ENCODE data around the gene TFF3. TPM values are rescaled to one million over a fixed set of nuclear protein-coding genes. Genes with fewer than 3 reads are reported as not detected.

TFF3 gene
- total and polyA plus RNA-seq, 2 of the 13 experiments (the other 11 are each of a cell fraction or from before 2014, with no cell fraction given): 14.2 to 26.9 TPM

DNA sequence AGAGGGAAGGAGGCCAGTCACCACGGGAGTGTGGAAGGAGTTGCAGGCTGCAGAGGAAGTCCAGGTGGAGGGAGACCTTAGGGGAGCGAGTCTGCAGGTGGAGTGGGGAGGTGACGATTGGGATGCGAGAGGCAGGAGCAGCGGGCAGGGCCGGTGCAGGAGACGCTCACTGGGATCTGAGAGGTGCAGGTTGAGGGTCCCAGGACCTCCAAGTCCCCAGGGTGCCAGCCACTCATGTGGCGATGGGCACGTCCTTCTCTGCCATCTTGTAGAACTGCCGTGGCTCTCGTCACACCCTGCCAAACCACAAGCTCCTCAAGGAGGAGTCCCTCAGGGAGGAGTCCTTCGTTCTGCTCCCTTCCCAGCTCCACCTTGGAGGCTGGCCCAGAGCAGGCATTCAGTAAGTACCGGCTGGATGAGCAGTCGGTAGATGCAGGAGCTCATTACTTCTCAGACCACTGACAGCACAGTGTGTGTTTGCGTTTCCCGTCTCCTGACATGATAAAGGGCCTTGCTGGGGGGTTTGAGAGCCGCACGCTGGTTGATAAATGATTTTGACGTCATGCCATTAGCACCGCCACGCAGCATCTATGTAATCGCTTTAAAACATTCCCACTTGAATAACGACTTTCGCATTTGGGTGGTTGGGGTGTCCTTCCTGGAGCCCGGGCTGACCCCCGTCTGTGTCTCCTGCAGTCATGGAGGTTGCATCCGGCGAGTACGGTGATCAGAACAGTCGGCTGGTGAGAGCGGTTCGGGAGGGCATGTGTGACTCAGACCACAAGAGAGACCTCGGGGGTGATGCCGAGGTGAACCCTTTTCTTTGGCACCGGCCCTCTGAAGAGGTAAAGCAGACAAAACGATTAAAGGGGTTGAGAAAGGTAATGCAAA is 27.8 kb downstream of the TFF3 start:
- ATAC-seq: no peak
- H4K20me1 ChIP-seq (ENCODE audit: insufficient read depth, low read length): no peaks in the 10 kb centered on the region
- H3K9me3 ChIP-seq (ENCODE audit: low read length): no peaks in the 10 kb centered on the region
- no peaks in the 10 kb centered on the region for H3K4me1 ChIP-seq (ENCODE audit: insufficient read depth, low read length)
- ChIA-PET POLR2A (no interaction called here), CTCF (ENCODE audit: low intra/inter-chr PET ratio, low total read pairs) (no interaction called here)
- H3K79me2 ChIP-seq (ENCODE audit: insufficient read depth, low read length): no peaks in the 10 kb centered on the region
- no peak for DNase-seq (ENCODE audit: low spot score)
- H3K4me3 ChIP-seq (replicated peaks in 1 of 3; ENCODE audit: insufficient read depth in 1 of 3, low read depth in 2 of 3, low read length in 3 of 3): no peak overlapping the region
- H3K36me3 ChIP-seq (replicated peaks in 1 of 2; ENCODE audit: control insufficient read depth in 1 of 2, insufficient read depth in 2 of 2, low read length in 2 of 2): no peaks in the 10 kb centered on the region
- no peak overlapping the region for H3K27ac ChIP-seq (ENCODE audit: extremely low read length, insufficient read depth, low read length)
- intact Hi-C loops (cut with micrococcal nuclease; ENCODE audit: unreplicated experiment) (no loop called here), in situ Hi-C loops (cut with HindIII; ENCODE audit: extremely low pct_ligation_motif_present, low pct_unique_long_range_greater_than_20kb) (no loop called here)
- no peak for TF ChIP-seq RBM22 (optimal IDR thresholded peaks at IDR 0.05; ENCODE audit: low read length)
- TF ChIP-seq MLLT10 (CRISPR knock-in tag; IDR thresholded peaks at IDR 0.05): no peak
- TF ChIP-seq, protein P1, sequence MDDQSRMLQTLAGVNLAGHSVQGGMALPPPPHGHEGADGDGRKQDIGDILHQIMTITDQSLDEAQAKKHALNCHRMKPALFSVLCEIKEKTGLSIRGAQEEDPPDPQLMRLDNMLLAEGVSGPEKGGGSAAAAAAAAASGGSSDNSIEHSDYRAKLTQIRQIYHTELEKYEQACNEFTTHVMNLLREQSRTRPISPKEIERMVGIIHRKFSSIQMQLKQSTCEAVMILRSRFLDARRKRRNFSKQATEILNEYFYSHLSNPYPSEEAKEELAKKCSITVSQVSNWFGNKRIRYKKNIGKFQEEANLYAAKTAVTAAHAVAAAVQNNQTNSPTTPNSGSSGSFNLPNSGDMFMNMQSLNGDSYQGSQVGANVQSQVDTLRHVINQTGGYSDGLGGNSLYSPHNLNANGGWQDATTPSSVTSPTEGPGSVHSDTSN (CRISPR knock-in tag; IDR thresholded peaks at IDR 0.05; ENCODE audit: borderline replicate concordance): no peak
- TF ChIP-seq GFI1 (CRISPR knock-in tag; IDR thresholded peaks at IDR 0.05; ENCODE audit: borderline replicate concordance): no peak
- TF ChIP-seq ZNF615 (CRISPR knock-in tag; IDR thresholded peaks at IDR 0.05; ENCODE audit: borderline replicate concordance): no peak
- no peak for TF ChIP-seq ZNF264 (CRISPR knock-in tag; IDR thresholded peaks at IDR 0.05)
- no peak for TF ChIP-seq ZNF331 (CRISPR knock-in tag; IDR thresholded peaks at IDR 0.05)
- TF ChIP-seq PRPF4 (IDR thresholded peaks at IDR 0.05; ENCODE audit: low read depth, low read length, poor library complexity, severe bottlenecking): no peak
- TF ChIP-seq ZC3H4 (CRISPR knock-in tag; IDR thresholded peaks at IDR 0.05; ENCODE audit: borderline replicate concordance): no peak
- no peak for TF ChIP-seq ZNF263 (CRISPR knock-in tag; IDR thresholded peaks at IDR 0.05)
- TF ChIP-seq ZNF230 (CRISPR knock-in tag; IDR thresholded peaks at IDR 0.05): no peak
- no peak for TF ChIP-seq RXRB (CRISPR knock-in tag; IDR thresholded peaks at IDR 0.05; ENCODE audit: borderline replicate concordance)
- TF ChIP-seq, protein P2, sequence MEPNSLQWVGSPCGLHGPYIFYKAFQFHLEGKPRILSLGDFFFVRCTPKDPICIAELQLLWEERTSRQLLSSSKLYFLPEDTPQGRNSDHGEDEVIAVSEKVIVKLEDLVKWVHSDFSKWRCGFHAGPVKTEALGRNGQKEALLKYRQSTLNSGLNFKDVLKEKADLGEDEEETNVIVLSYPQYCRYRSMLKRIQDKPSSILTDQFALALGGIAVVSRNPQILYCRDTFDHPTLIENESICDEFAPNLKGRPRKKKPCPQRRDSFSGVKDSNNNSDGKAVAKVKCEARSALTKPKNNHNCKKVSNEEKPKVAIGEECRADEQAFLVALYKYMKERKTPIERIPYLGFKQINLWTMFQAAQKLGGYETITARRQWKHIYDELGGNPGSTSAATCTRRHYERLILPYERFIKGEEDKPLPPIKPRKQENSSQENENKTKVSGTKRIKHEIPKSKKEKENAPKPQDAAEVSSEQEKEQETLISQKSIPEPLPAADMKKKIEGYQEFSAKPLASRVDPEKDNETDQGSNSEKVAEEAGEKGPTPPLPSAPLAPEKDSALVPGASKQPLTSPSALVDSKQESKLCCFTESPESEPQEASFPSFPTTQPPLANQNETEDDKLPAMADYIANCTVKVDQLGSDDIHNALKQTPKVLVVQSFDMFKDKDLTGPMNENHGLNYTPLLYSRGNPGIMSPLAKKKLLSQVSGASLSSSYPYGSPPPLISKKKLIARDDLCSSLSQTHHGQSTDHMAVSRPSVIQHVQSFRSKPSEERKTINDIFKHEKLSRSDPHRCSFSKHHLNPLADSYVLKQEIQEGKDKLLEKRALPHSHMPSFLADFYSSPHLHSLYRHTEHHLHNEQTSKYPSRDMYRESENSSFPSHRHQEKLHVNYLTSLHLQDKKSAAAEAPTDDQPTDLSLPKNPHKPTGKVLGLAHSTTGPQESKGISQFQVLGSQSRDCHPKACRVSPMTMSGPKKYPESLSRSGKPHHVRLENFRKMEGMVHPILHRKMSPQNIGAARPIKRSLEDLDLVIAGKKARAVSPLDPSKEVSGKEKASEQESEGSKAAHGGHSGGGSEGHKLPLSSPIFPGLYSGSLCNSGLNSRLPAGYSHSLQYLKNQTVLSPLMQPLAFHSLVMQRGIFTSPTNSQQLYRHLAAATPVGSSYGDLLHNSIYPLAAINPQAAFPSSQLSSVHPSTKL (CRISPR knock-in tag; IDR thresholded peaks at IDR 0.05): no peak
- TF ChIP-seq MYC (CRISPR knock-in tag; IDR thresholded peaks at IDR 0.05; ENCODE audit: borderline replicate concordance): no peak
- TF ChIP-seq THYN1 (CRISPR knock-in tag; IDR thresholded peaks at IDR 0.05; ENCODE audit: borderline replicate concordance, low read depth): no peak
- TF ChIP-seq, protein P3, sequence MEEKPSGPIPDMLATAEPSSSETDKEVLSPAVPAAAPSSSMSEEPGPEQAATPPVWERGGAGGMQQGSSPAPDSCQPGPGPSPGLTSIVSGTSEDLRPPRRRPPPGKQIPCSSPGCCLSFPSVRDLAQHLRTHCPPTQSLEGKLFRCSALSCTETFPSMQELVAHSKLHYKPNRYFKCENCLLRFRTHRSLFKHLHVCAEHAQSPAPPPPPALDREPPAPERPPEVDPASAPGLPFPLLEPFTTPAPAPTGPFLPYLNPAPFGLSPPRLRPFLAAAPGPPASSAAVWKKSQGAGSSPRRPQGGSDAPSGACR (CRISPR knock-in tag; IDR thresholded peaks at IDR 0.05): no peak
- TF ChIP-seq IKZF1 (IDR thresholded peaks at IDR 0.05): no peak
- H3K9ac ChIP-seq (ENCODE audit: insufficient read depth, low read depth, low read length): no peak overlapping the region
- no peak overlapping the region for H3K4me2 ChIP-seq (ENCODE audit: low read depth, low read length)
- H3K27me3 ChIP-seq (ENCODE audit: control insufficient read depth in 1 of 2, insufficient read depth in 2 of 2, low read length in 2 of 2): peaks cover 2 to 36% of the 10 kb centered on the region in 2 experiments; a peak in 4 of 5 replicates
- BruUV-seq (replicated peaks): no TSS peak
- no peak overlapping the region for H2AFZ ChIP-seq (ENCODE audit: low read length)
- FAIRE-seq: no peak
- 54% methylated on average over 27 of the region's 36 CpGs for WGBS (ENCODE audit: low lambda C conversion rate)
